Dedifferentiated amniotic fluid mesenchymal stem cell (primary cell): ENCODE data around the gene VARS1.

ENCODE experiments used
- DNase-seq: peaks from one replicate; pipeline ENCODE4 v3.0.0-alpha.2; 2016; ENCODE audit errors: extremely low spot score

VARS1 gene

DNA sequence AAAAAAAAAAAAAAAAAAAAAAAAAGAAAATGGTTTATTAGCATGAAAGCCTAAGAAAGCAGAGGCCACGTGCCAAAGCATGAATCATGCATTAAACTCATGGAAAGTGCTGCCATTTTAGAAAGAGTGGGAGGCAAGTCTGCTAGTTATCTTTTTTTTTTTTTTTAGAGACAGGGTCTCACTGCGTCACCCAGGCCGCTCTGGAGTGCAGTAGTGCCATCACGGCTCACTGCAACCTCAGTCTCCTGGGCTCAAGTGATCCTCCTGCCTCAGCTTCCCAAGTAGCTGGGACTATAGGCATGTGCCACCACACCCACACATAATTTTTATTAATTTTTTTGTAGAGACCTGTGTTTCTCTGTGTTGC, 23.6 kb downstream of the VARS1 start:
- no peak for DNase-seq

GRCh38 chr6:31770860-31771259, 24.7 kb downstream of the VARS1 start:
- DNase-seq, result no peak

DNA sequence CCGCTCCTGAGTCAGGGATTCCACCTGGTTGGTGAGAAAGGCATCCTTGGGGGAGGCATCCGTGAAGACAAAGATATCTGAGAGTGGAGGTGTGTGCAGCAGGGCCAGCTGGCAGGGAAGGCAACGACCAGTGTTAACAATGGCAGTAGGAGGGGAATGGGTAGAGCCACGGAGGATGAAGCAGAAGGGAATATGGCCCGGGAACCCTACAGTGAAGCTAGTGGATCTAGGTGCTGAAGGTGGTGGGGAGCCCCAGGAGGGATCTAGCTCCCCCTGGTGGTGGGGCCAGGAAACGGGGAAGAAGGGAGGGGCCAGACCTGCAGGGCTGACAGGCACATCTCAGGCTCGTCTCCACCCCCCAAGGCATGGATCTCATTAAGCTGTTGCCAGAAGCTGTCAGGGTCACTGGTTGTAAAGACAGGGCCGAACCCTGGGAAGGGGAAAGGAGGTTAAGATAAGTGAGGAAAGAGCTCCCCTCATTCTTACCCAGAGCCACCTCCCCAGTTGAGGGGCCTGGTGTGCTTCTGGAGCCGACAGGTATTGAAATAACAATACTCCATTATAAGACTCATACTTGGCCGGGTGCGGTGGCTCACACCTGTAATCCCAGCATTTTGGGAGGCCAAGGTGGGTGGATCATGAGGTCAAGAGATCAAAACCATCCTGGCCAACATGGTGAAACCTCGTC, 25.7 kb downstream of the VARS1 start:
- DNase-seq, result no peak

DNA sequence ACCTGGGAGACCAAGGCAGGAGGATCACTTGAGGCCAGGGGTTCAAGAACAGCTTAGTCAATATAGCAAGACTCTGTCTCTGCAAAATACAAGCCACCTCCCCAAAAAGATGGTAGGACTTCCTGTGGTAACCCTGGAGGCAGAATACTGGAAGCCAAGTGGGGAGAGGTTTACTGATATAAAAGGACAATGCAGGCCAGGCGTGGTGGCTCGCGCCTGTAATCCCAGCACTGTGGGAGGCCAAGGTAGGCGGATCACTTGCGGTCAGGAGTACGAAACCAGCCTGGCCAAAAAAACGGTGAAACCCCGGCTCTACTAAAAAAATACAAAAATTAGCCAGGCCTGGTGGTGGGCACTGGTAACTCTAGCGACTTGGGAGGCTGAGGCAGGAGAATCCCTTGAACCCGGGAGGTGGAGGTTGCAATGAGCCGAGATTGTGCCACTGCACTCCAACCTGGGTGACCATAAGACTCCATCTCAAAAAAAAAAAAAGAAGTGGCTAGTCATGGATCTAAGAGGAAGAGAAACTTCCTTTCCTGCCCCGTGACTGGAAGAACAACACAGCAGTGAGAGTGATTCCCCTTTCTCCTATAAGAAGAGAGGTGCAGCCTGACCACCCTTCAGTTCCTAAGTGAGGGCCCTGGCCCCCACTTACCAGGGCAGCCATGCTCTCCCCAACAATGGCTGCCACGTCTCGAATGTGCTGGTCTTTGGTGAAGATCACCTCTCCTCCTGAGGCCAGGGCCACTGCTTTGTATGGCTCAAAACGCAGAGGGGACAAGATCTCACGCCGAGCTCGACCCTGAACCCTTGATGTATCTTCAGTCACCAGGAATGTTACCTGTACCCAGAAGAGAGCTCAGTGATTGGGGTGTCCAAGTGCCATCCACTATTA, 26.9 kb downstream of the VARS1 start:
- DNase-seq, result no peak

DNA sequence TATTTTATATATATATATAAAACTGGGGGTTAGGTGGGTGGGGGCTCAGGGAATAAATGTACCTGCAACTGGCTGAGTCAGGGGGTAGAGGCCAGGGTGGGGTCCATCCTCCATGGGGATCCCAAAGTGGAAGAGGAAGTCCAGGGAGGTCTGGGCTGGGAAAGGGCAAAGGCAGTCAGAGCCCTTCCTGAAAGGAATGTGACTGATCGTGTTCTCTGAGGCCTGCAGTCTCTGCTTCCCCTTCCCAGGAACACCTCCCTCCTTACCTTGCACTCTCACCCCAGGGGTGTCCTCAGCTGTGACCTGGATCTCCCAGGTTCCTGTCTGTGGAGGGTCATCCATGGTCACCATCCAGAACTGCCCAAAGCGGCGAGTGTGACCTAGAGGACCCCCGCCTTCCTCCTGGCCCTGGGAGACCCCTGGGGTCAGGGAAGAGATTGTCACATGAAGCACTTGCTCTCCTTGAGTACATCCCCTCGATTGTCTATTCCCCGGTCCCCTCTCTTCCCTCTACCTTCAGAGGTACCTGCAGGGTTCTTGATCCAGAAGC, 28.4 kb downstream of the VARS1 start:
- no peak for DNase-seq

- DNase-seq, result no peak
These were observed 29.4 kb downstream of the VARS1 start for GRCh38 chr6:31765910-31766794.

DNA sequence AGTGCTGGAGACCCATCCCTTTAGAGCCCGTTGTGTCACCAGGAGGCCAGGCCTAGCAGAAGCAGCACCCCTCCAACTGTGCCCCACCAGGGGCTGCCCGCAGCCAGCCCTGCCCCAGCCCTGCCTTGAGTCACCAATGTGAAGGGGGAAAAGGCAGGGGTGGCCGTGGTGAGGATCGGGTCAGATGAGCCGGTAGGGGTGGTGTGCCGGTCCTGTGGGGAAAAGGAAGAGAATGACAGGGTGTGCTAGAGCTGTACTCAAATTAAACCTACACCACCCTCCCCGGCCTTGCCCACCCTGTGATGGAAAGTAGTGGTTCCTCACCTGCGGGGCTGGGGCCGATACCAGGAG, 30.0 kb downstream of the VARS1 start:
- no peak for DNase-seq

DNA sequence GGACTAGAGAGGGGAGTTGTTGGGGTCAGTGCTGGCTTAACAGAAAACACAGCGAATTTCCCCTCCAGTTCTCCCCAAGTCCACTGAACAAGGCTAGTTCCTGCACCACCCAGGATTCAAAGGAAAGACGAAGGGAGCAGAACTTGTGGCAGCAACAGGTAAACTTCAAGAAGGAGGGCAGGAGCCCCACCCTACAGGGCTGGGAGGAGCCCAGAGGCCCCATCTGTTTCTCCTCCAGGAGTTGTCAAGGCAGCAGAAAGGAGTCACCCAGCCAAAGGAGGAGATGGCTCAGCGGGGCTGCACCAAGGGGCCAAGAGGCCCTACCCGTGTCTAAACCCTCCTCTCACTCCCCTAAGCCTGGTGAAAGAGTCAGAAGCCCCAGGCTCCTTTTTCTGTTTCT, 31.4 kb downstream of the VARS1 start:
- no peak for DNase-seq

DNA sequence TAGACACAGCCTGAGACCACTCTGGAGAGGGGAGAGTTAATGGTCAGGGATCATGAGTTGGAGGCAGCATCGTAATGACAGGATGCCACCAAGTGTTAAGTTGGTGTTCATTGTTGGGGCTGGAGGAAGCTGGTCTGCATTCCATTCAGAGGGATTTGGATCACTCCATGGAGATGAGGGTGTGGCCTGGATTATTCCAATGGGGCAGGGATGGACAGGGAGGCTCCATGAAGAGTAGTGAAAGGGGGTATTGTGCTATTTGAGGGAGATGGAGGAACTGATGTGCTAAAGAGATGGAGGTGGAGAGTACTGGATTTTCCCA, 32.0 kb downstream of the VARS1 start:
- DNase-seq, result peak; percentile 73

DNA sequence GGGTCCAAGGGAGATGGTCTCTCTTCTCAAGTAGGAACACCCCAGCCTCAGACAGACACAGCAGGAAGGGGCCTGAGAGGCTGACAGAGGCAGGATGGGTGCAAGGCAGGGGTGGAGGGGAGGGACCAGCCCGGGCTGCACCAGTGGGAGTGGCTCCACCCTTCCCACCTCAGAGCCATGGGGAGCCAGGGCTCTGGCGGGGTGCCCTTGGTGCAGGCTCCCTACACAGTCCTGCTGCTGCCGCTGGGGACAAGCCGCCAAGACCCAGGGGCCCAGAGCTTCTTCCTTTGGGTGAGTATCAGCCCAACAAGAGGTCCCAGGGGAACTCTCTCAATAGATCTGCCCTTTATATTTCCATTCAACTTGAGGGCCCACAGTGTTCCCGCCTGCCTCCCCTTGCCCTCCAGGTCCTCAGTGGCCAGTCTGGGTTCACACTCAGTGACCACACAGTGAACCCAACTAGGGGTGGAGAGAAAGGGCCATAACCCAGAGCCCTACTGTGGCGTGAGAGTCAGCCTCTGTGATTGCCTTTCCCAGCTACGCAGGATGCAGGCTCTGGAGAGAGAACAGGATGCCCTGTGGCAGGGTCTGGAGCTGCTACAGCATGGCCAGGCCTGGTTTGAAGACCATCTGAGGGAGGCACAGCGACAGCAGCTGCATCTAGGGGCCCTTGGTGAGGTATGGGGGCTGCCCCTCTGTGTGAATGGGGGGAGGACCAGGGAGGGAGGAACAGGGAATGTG, 32.5 kb downstream of the VARS1 start:
- no peak for DNase-seq

DNA sequence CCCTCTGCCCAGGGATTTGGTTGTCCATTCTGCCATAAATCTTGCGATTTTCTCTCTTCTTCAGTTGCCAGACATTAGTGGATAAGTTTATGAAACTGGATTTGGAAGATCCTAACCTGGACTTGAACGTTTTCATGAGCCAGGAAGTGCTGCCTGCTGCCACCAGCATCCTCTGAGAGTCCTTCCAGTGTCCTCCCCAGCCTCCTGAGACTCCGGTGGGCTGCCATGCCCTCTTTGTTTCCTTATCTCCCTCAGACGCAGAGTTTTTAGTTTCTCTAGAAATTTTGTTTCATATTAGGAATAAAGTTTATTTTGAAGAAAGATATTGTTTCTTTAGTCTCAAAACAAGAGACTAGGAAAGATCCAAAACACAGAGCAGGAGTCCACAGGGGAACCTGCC, 33.2 kb downstream of the VARS1 start, which contains the start of gene SAPCD1:
SAPCD1 (plus strand) TSS at position 301 of the 400 bp plus-strand sequence. CDS start 399 bp downstream, outside the sequence.
- no peak for DNase-seq

DNA sequence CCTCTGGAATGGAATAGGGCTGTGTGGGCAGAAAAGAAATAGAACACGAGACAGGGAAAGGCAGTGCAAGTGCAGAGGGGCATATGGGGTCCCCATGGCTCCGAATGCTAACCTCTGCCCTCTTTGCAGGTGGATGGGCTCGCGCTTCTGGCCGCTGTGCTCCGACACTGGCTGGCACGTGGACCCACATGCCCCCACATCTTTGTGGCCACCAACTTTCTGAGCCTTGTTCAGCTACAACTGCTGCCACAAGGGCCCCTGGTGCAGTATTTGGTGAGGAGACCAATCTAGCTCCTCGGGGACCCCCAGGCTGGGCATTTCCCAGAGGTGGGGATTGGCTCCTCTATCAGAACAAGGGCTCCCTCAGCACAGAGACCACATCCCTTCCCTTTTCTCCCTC, 34.2 kb downstream of the VARS1 start:
- no peak for DNase-seq

GRCh38 chr6:31760790-31761189, 34.8 kb downstream of the VARS1 start:
- no peak for DNase-seq

GRCh38 chr6:31758281-31758680, 37.3 kb downstream of the VARS1 start:
- no peak for DNase-seq

- no peak for DNase-seq
These were observed 42.7 kb downstream of the VARS1 start for GRCh38 chr6:31752739-31753319.

DNA sequence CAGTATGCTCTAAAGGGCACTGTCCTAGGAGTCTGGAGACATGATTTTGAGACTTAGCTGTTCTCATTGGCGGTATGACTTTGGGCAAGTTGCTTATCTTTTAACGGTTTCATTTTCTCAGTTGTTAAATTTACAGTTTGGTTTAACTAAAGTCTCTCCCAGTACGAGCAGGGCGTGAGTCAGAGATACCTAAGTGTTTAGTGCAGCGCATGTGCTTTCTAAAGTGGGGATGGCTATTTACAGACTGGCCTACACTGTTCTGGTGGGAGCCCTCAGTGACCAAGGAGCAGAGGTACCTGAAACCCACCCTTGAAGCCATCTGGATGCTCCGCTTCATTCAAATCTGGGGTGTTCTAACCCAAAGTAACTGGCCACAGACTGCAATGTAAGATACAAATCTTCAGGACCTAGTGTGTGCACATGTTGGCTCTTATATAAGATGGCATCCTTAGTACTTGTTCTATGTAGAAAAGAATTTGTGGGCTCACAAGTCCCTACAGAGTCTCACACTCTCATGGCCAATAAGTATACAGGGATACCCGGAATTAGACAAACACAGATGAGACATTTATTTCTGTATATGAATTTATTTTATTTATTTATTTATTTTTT, 45.0 kb downstream of the VARS1 start:
- DNase-seq, result no peak

- DNase-seq, result no peak
These were observed 46.1 kb downstream of the VARS1 start for GRCh38 chr6:31749301-31750036.
